GM12878 (cell line): ENCODE data around the gene KATNB1. TPM values are rescaled to one million over a fixed set of nuclear protein-coding genes. Genes with fewer than 3 reads are reported as not detected.

Source experiments
- ATAC-seq: fragments of 200-7000 bp; cut with Tn5 transposase; 3 replicates; pipeline ENCODE4 v1.9.1; 2020; ENCODE audit warnings: mild to moderate bottlenecking, moderate library complexity
- BruUV-seq: library from RNA; stranded (reverse); fragments of 400-500 nt; replicated peaks from 2 replicates; lab custom pipeline; 2021; lab: Mats Ljungman, UMichigan
- CTCF ChIA-PET: fragments of 300-600 bp; sonication (Branson Sonifier 250); formaldehyde crosslinking; extraction: SDS; loops from one replicate; lab custom pipeline; 2021; ENCODE audit warnings: inconsistent platforms; lab: Yijun Ruan, JAX
- POLR2A ChIA-PET: fragments of 350-600 bp; formaldehyde crosslinking; extraction: SDS; loops from one replicate; lab custom pipeline; 2021; ENCODE audit warnings: inconsistent platforms; lab: Charles Lee
- RAD21 ChIA-PET: fragments of 300-600 bp; sonication (Branson Sonifier 250); formaldehyde crosslinking; loops from one replicate; lab custom pipeline; 2023; ENCODE audit warnings: antibody characterized with exemption; ENCODE audit not compliant: unreplicated experiment; lab: Charles Lee
- SMC1A ChIA-PET: fragments of 300-600 bp; sonication (Branson Sonifier 250); formaldehyde crosslinking; loops from one replicate; lab custom pipeline; 2023; ENCODE audit not compliant: unreplicated experiment, uncharacterized antibody; lab: Charles Lee
- DNase-seq: peaks from one replicate; pipeline ENCODE4 v3.0.0-alpha.2; 2011; ENCODE audit warnings: low read depth, low spot score
- FAIRE-seq: peaks from 3 replicates; lab custom pipeline; 2011; peaks lifted over from hg19 to GRCh38; lab: Jason Lieb, UNC
- H2AFZ ChIP-seq: 2 replicates; pipeline ENCODE4 v1.6.0; 2011; ENCODE audit warnings: low read depth, low read length, control low read depth; ENCODE audit not compliant: control insufficient read depth
- H3K27ac ChIP-seq: 2 replicates; pipeline ENCODE4 v1.5.1; 2011; ENCODE audit warnings: control low read depth; ENCODE audit not compliant: control insufficient read depth, insufficient read depth
- H3K27me3 ChIP-seq, 2 experiments: replicated peaks in 1 of 2; 2 replicates each; pipeline versions ENCODE4 v1.6.0 to v1.6.1; 2011; ENCODE audit warnings: low read length in 1 of 2; ENCODE audit not compliant: control insufficient read depth in 2 of 2, insufficient read depth in 2 of 2
- H3K36me3 ChIP-seq, 2 experiments: 2 replicates each; pipeline ENCODE4 v1.5.1; 2011; ENCODE audit warnings: low read length in 1 of 2; ENCODE audit not compliant: control insufficient read depth in 2 of 2, insufficient read depth in 2 of 2
- H3K4me1 ChIP-seq: 2 replicates; pipeline ENCODE4 v1.6.1; 2011; ENCODE audit warnings: mild to moderate bottlenecking, low read length, moderate library complexity, mixed read lengths; ENCODE audit not compliant: control insufficient read depth, insufficient read depth
- H3K4me2 ChIP-seq: 2 replicates; pipeline ENCODE4 v1.6.0; 2011; ENCODE audit warnings: control low read depth; ENCODE audit not compliant: control insufficient read depth, insufficient read depth
- H3K4me3 ChIP-seq: fragments of 200-600 bp; sonication (generic); 2 replicates; pipeline ENCODE4 v1.5.1; 2016
- H3K79me2 ChIP-seq: 2 replicates; pipeline ENCODE4 v1.6.0; 2011; ENCODE audit warnings: low read length; ENCODE audit not compliant: control insufficient read depth, insufficient read depth
- H3K9ac ChIP-seq: 2 replicates; pipeline ENCODE4 v1.8.0; 2011; ENCODE audit warnings: low read length, control low read depth, mixed read lengths; ENCODE audit not compliant: control insufficient read depth, insufficient read depth
- H3K9me3 ChIP-seq: replicated peaks from 3 replicates; pipeline ENCODE4 v1.5.1; 2011; ENCODE audit warnings: mild to moderate bottlenecking, low read length; ENCODE audit not compliant: control insufficient read depth, insufficient read depth
- H4K20me1 ChIP-seq: 2 replicates; pipeline ENCODE4 v1.6.0; 2011; ENCODE audit not compliant: control insufficient read depth, insufficient read depth
- ASH2L ChIP-seq: fragments of 300-600, 200-600 bp; sonication (generic); IDR thresholded peaks from 2 replicates; pipeline ENCODE4 v1.6.1; 2017; ENCODE audit warnings: low read depth, mild to moderate bottlenecking, borderline replicate concordance
- CUX1 ChIP-seq: IDR thresholded peaks from 2 replicates; pipeline ENCODE4 v1.6.1; 2012; ENCODE audit warnings: improper control_type of control experiment, low read depth, low read length; ENCODE audit not compliant: insufficient replicate concordance
- EGR1 ChIP-seq, 2 experiments: IDR thresholded peaks; 1 replicate in 1 of 2; 2 replicates in 1 of 2; pipeline ENCODE4 v1.6.1; 2011 to 2012; ENCODE audit warnings: low read depth in 2 of 2, low read length in 2 of 2, borderline replicate concordance in 1 of 2, mild to moderate bottlenecking in 1 of 2, moderate library complexity in 1 of 2
- HCFC1 ChIP-seq: fragments of 150-350 bp; IDR thresholded peaks from 2 replicates; pipeline ENCODE4 v1.6.1; 2014; ENCODE audit warnings: low read length
- KDM1A ChIP-seq: fragments of 200-600 bp; sonication (generic); IDR thresholded peaks from 2 replicates; pipeline ENCODE4 v1.6.1; 2016; ENCODE audit warnings: borderline replicate concordance
- KLF5 ChIP-seq: fragments of 450-650 bp; IDR thresholded peaks from 2 replicates; pipeline ENCODE4 v1.6.1; 2014; ENCODE audit warnings: mild to moderate bottlenecking; ENCODE audit not compliant: partially characterized antibody
- NBN ChIP-seq: fragments of 450-650 bp; IDR thresholded peaks from 2 replicates; pipeline ENCODE4 v1.6.1; 2016
- NFIC ChIP-seq: IDR thresholded peaks from 2 replicates; pipeline ENCODE4 v1.6.1; 2012; ENCODE audit warnings: low read depth, mild to moderate bottlenecking, inconsistent platforms, low read length, moderate library complexity
- NR2F1 ChIP-seq: fragments of 450-650 bp; conservative IDR thresholded peaks from 2 replicates; pipeline ENCODE4 v1.6.1; 2017; ENCODE audit warnings: mild to moderate bottlenecking
- PAX5 ChIP-seq: IDR thresholded peaks from 2 replicates; pipeline ENCODE4 v1.6.1; 2011; ENCODE audit warnings: low read depth, low read length, borderline replicate concordance
- SREBF2 ChIP-seq: IDR thresholded peaks from 2 replicates; pipeline ENCODE4 v1.6.1; 2012; ENCODE audit warnings: mild to moderate bottlenecking, low read length
- TBL1XR1 ChIP-seq: IDR thresholded peaks from 2 replicates; pipeline ENCODE4 v1.6.1; 2012; ENCODE audit warnings: low read depth, low read length, improper control_type of control experiment
- TCF12 ChIP-seq: IDR thresholded peaks from 2 replicates; pipeline ENCODE4 v1.6.1; 2011; ENCODE audit warnings: low read depth, mild to moderate bottlenecking, low read length
- YBX1 ChIP-seq: fragments of 450-650 bp; IDR thresholded peaks from 2 replicates; pipeline ENCODE4 v1.6.1; 2016; ENCODE audit warnings: antibody characterized with exemption
- WGBS: methylation state at CpG from one replicate; pipeline ENCODE4 v1.1.6; 2016; ENCODE audit warnings: low lambda C conversion rate; ENCODE audit not compliant: insufficient replicate concordance, insufficient coverage; ENCODE audit errors: missing lambda C conversion rate; 5-methylcytosine and 5-hydroxymethylcytosine counted together
- in situ Hi-C: fragments of 300-500 bp; cut with MboI; formaldehyde crosslinking; loops from 9 replicates; pipeline ENCODE4 v1.14.3; 2018; ENCODE audit warnings: mixed read lengths
- intact Hi-C: fragments of 100-400 bp; cut with micrococcal nuclease; formaldehyde crosslinking; loops from one replicate; pipeline ENCODE4 v1.14.2; 2022; ENCODE audit not compliant: unreplicated experiment
- polyA plus RNA-seq, 11 experiments: library from polyadenylated mRNA; depleted of rRNA in 4 of 11; unstranded in 6 of 11; stranded (reverse) in 5 of 11; fragments of >200 nt; fragmentation: Nextera tagmentation in 4 of 11; fragmentation: Illumina TruSeq in 1 of 11; extraction: Ambion mirVana in 4 of 11; extraction: Trizol in 1 of 11; gene quantifications; 1 replicate in 1 of 11; 2 replicates in 10 of 11; pipeline versions ENCODE4 v1.2.1 to v1.2.3, GENCODE V29; 2011 to 2016; ENCODE audit warnings: inconsistent platforms in 2 of 11, missing spikeins in 2 of 11, low read depth in 1 of 11
- total RNA-seq, 4 experiments: library from RNA; depleted of rRNA in 3 of 4; stranded (reverse); fragments of >200 nt in 3 of 4; fragmentation: Illumina TruSeq in 1 of 4; extraction: Trizol in 1 of 4; gene quantifications; 2 replicates each; pipeline versions ENCODE4 v1.2.1 to v1.2.3, GENCODE V29; 2013 to 2021
- TF ChIP-seq, protein P1 (sequence below): fragments of 450-650 bp; IDR thresholded peaks from 2 replicates; pipeline ENCODE4 v1.6.1; 2017; ENCODE audit warnings: low read depth, mild to moderate bottlenecking, moderate library complexity
- TF ChIP-seq, protein P2 (sequence below): fragments of 450-650 bp; IDR thresholded peaks from 2 replicates; pipeline ENCODE4 v1.6.1; 2017; ENCODE audit warnings: mild to moderate bottlenecking

KATNB1 gene
- total and polyA plus RNA-seq, 10 of the 15 experiments (the other 5 are each of a cell fraction or from before 2014, with no cell fraction given): 0.71 to 46.5 (median 19.5) TPM

DNA sequence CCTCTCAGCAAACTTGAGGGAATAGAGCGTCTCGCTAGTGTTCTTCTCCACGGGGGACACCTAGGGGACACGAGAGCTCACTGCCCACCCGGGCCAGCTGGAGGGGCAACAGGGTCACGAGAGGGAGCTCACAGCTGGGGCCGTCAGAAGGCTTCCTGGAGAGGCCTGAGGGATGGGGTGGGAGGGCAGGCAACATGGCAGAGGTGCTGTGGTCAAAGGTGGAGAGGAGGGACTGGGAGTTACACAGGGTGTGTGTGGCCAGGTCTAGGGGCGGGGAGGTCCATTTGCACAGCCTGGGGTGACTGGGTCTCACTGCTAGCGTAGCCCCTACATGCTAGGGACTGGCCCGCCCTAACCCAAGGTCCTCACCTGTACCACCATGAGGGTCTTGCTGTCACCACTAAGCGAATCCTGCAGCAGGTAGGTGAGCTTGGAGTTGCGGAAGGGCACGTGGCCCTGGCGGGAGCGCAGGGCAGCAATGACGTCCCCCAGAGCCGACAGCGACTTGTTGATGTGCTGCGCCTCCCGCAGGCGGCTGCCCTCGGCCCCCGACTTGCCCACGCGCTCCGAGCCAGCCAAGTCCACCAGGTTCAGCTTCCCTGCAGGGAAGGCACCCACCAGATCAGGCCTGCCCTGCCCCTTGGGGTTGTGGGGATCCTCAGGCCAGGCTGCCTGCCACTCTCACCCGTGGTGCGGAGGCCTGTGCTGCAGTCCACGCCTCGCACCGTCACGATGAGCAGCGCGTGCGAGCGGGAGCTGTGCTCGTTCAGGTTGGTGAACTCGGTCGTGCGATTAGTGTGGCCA is 25.0 kb downstream of the KATNB1 start:
- Histone ChIP-seq H3K27ac (no peak overlapping the region), H3K4me2 (no peak overlapping the region), H3K27me3 (no peaks in the 10 kb centered on the region), H4K20me1 (no peaks in the 10 kb centered on the region), H2AFZ (no peak overlapping the region), H3K9ac (no peak overlapping the region), H3K36me3 (no peaks in the 10 kb centered on the region; a peak in 1 of 4 replicates), H3K4me1 (no peaks in the 10 kb centered on the region), H3K9me3 (no peaks in the 10 kb centered on the region), H3K4me3 (no peak overlapping the region), H3K79me2 (no peaks in the 10 kb centered on the region)
- CTCF ChIA-PET: interaction anchor here (0.8 kb wide), 1 partner anchor 161 kb away, joined by 3 read pairs; no protein-coding TSS in a partner anchor
- FAIRE-seq: no peak
- ATAC-seq: no peak
- DNase-seq: no peak
- intact Hi-C loops (no loop called here), in situ Hi-C loops (no loop called here)
- BruUV-seq: no TSS peak
- SMC1A ChIA-PET: no interaction called here
- POLR2A ChIA-PET: interaction anchor here (0.8 kb wide), 1 partner anchor 733 kb away, joined by 3 read pairs; no protein-coding TSS in a partner anchor
- WGBS: 76% methylated on average over 40 of the region's 40 CpGs
- RAD21 ChIA-PET: no interaction called here
- TF ChIP-seq NR2F1: no peak
- TF ChIP-seq NBN: no peak
- TF ChIP-seq HCFC1: no peak
- TF ChIP-seq YBX1: no peak
- TF ChIP-seq SREBF2: no peak
- no peak for TF ChIP-seq PAX5
- TF ChIP-seq, protein P1, sequence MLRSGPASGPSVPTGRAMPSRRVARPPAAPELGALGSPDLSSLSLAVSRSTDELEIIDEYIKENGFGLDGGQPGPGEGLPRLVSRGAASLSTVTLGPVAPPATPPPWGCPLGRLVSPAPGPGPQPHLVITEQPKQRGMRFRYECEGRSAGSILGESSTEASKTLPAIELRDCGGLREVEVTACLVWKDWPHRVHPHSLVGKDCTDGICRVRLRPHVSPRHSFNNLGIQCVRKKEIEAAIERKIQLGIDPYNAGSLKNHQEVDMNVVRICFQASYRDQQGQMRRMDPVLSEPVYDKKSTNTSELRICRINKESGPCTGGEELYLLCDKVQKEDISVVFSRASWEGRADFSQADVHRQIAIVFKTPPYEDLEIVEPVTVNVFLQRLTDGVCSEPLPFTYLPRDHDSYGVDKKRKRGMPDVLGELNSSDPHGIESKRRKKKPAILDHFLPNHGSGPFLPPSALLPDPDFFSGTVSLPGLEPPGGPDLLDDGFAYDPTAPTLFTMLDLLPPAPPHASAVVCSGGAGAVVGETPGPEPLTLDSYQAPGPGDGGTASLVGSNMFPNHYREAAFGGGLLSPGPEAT: no peak
- TF ChIP-seq, protein P2, sequence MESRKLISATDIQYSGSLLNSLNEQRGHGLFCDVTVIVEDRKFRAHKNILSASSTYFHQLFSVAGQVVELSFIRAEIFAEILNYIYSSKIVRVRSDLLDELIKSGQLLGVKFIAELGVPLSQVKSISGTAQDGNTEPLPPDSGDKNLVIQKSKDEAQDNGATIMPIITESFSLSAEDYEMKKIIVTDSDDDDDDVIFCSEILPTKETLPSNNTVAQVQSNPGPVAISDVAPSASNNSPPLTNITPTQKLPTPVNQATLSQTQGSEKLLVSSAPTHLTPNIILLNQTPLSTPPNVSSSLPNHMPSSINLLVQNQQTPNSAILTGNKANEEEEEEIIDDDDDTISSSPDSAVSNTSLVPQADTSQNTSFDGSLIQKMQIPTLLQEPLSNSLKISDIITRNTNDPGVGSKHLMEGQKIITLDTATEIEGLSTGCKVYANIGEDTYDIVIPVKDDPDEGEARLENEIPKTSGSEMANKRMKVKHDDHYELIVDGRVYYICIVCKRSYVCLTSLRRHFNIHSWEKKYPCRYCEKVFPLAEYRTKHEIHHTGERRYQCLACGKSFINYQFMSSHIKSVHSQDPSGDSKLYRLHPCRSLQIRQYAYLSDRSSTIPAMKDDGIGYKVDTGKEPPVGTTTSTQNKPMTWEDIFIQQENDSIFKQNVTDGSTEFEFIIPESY: no peak
- no peak for TF ChIP-seq TBL1XR1
- no peak for TF ChIP-seq ASH2L
- no peak for TF ChIP-seq KDM1A
- no peak for TF ChIP-seq NFIC
- TF ChIP-seq TCF12: no peak
- no peak for TF ChIP-seq KLF5
- no peak for TF ChIP-seq CUX1
- no peak for TF ChIP-seq EGR1 (IDR thresholded peaks at IDR 0.05; ENCODE audit: borderline replicate concordance in 1 of 2, low read depth in 2 of 2, low read length in 2 of 2)
